ENCODE measurements around the gene HAPLN3. TPM values are rescaled to one million over a fixed set of nuclear protein-coding genes. Genes with fewer than 3 reads are reported as not detected.

HAPLN3 gene
- total RNA-seq, 6 experiments from 2014 or later, result 0.12 to 1.2 (median 0.25) TPM; not detected in 1

- no peaks in the 10 kb centered on the region for H3K9me3 ChIP-seq
- 67% methylated on average over 3 of the region's 4 CpGs for WGBS (ENCODE audit: insufficient coverage, low coverage, low lambda C conversion rate, missing lambda C conversion rate)
- ATAC-seq, result no peak
- peak overlapping the region in 2 of 3 donors; percentile 77 to 78 for H3K4me3 ChIP-seq
- intact Hi-C loops (cut with DNase I), result no loop called here
- no peaks in the 10 kb centered on the region for H3K36me3 ChIP-seq
- TF ChIP-seq CTCF (IDR thresholded peaks at IDR 0.05) (no peak), POLR2A (IDR thresholded peaks at IDR 0.05) (no peak)
- H3K4me1 ChIP-seq, result peaks cover 0 to 3% (median 0%) of the 10 kb centered on the region in 4 donors
- no peak for DNase-seq
- H3K27ac ChIP-seq, result no peak overlapping the region
- no peaks in the 10 kb centered on the region for H3K27me3 ChIP-seq
These were observed 18.5 kb upstream of the HAPLN3 start for GRCh38 chr15:88913850-88914169.

- Histone ChIP-seq H3K36me3 (no peaks in the 10 kb centered on the region), H3K4me3 (peak within 1 kb of the TSS; percentile 65 to 78 (median 77)), H3K27ac (peak within 1 kb of the TSS in 1 of 3 donors; percentile 53), H3K4me1 (peaks cover 0 to 3% (median 0%) of the 10 kb centered on the region in 4 donors), H3K9me3 (no peaks in the 10 kb centered on the region), H3K27me3 (no peaks in the 10 kb centered on the region)
- ATAC-seq (peak; percentile 87 to 92 (median 90)), DNase-seq (peak; percentile 73 to 76 (median 76))
- intact Hi-C loops (cut with DNase I), result no loop called here
- peak; percentile 80 for TF ChIP-seq POLR2A (IDR thresholded peaks at IDR 0.05)
- TF ChIP-seq CTCF (IDR thresholded peaks at IDR 0.05), result peak in 1 of 4 donors; percentile 2
- 2% methylated on average over 18 of the region's 67 CpGs for WGBS (ENCODE audit: insufficient coverage, low coverage, low lambda C conversion rate, missing lambda C conversion rate)
These were observed 17.9 kb upstream of the HAPLN3 start, which contains the start of gene MFGE8 for GRCh38 chr15:88913017-88913849. TSS of gene MFGE8 (minus strand) at chr15:88913379. CDS start at chr15:88913319, 60 bp downstream.

GRCh38 chr15:88912500-88912921 is 17.2 kb upstream of the HAPLN3 start:
- H3K27me3 ChIP-seq, result no peaks in the 10 kb centered on the region
- TF ChIP-seq POLR2A (IDR thresholded peaks at IDR 0.05) (no peak), CTCF (IDR thresholded peaks at IDR 0.05) (no peak)
- ATAC-seq (peak in 3 of 4 donors; percentile 31 to 36 (median 35)), DNase-seq (peak in 2 of 3 donors; percentile 43 to 48)
- H3K4me1 ChIP-seq, result peaks cover 0 to 3% (median 0%) of the 10 kb centered on the region in 4 donors
- no peaks in the 10 kb centered on the region for H3K9me3 ChIP-seq
- peak overlapping the region; percentile 65 to 78 (median 77) for H3K4me3 ChIP-seq
- WGBS (ENCODE audit: insufficient coverage, low coverage, low lambda C conversion rate, missing lambda C conversion rate), result 5% methylated on average over 4 of the region's 20 CpGs
- H3K27ac ChIP-seq, result no peak overlapping the region
- no peaks in the 10 kb centered on the region for H3K36me3 ChIP-seq
- intact Hi-C loops (cut with DNase I), result no loop called here

GRCh38 chr15:88911766-88912118 is 16.4 kb upstream of the HAPLN3 start:
- intact Hi-C loops (cut with DNase I), result no loop called here
- Histone ChIP-seq H3K27ac (no peak overlapping the region), H3K36me3 (no peaks in the 10 kb centered on the region), H3K9me3 (no peaks in the 10 kb centered on the region), H3K27me3 (no peaks in the 10 kb centered on the region), H3K4me3 (no peak overlapping the region), H3K4me1 (peaks cover 0 to 3% (median 0%) of the 10 kb centered on the region in 4 donors)
- ATAC-seq (no peak), DNase-seq (no peak)
- WGBS (ENCODE audit: insufficient coverage, low coverage, low lambda C conversion rate, missing lambda C conversion rate), result 82% methylated on average over 2 of the region's 5 CpGs
- TF ChIP-seq CTCF (IDR thresholded peaks at IDR 0.05) (no peak), POLR2A (IDR thresholded peaks at IDR 0.05) (no peak)
